GM12878 (cell line): Measurements from ENCODE around the gene VPS29.

Experiments
- CHD4 ChIP-seq: fragments of 200-600 bp; sonication (generic); IDR thresholded peaks from 2 replicates; pipeline ENCODE4 v1.6.1; 2016; ENCODE audit warnings: mild to moderate bottlenecking
- FOXK2 ChIP-seq: fragments of 450-650 bp; IDR thresholded peaks from 2 replicates; pipeline ENCODE4 v1.6.1; 2017; ENCODE audit warnings: mild to moderate bottlenecking, moderate library complexity
- IKZF1 ChIP-seq: fragments of 450-650 bp; conservative IDR thresholded peaks from 2 replicates; pipeline ENCODE4 v1.6.1; 2017; ENCODE audit warnings: antibody characterized with exemption, mild to moderate bottlenecking
- KDM1A ChIP-seq: fragments of 200-600 bp; sonication (generic); IDR thresholded peaks from 2 replicates; pipeline ENCODE4 v1.6.1; 2016; ENCODE audit warnings: borderline replicate concordance
- NFYB ChIP-seq: IDR thresholded peaks from 2 replicates; pipeline ENCODE4 v1.6.1; 2011; ENCODE audit warnings: low read depth, mild to moderate bottlenecking, low read length, improper control_type of control experiment, moderate library complexity; ENCODE audit not compliant: insufficient read depth
- NR2F1 ChIP-seq: fragments of 450-650 bp; conservative IDR thresholded peaks from 2 replicates; pipeline ENCODE4 v1.6.1; 2017; ENCODE audit warnings: mild to moderate bottlenecking
- POLR2A ChIP-seq: IDR thresholded peaks from 2 replicates; pipeline ENCODE4 v1.6.1; 2011; ENCODE audit warnings: low read depth, mild to moderate bottlenecking, low read length
- RCOR1 ChIP-seq: conservative IDR thresholded peaks from 2 replicates; pipeline ENCODE4 v1.6.1; 2012; ENCODE audit warnings: low read depth, low read length, improper control_type of control experiment
- REST ChIP-seq: IDR thresholded peaks from 2 replicates; pipeline ENCODE4 v1.6.1; 2012; ENCODE audit warnings: mild to moderate bottlenecking, low read depth, low read length
- TAF1 ChIP-seq: IDR thresholded peaks from 2 replicates; pipeline ENCODE4 v1.6.1; 2011; ENCODE audit warnings: mild to moderate bottlenecking, low read depth, low read length, borderline replicate concordance
- YY1 ChIP-seq: IDR thresholded peaks from 2 replicates; pipeline ENCODE4 v1.6.1; 2011; ENCODE audit warnings: low read depth, mild to moderate bottlenecking, low read length
- ZNF274 ChIP-seq: IDR thresholded peaks from one replicate; pipeline ENCODE4 v1.8.0; 2011; ENCODE audit not compliant: insufficient read length, insufficient read depth
- TF ChIP-seq, protein P1 (sequence below), 3 experiments: IDR thresholded peaks in 2 of 3; conservative IDR thresholded peaks in 1 of 3; 2 replicates each; pipeline ENCODE4 v1.5.1; 2011; ENCODE audit warnings: low read depth in 3 of 3, low read length in 3 of 3, mild to moderate bottlenecking in 3 of 3, control low read depth in 2 of 3, moderate library complexity in 2 of 3, inconsistent platforms in 1 of 3, mixed read lengths in 1 of 3; ENCODE audit not compliant: control insufficient read depth in 2 of 3, insufficient read depth in 1 of 3; ENCODE audit errors: extremely low read depth in 1 of 3
- TF ChIP-seq, protein P2 (sequence below): IDR thresholded peaks from 2 replicates; pipeline ENCODE4 v1.6.1; 2011; ENCODE audit warnings: mild to moderate bottlenecking, low read depth, low read length, moderate library complexity; ENCODE audit not compliant: insufficient replicate concordance

DNA sequence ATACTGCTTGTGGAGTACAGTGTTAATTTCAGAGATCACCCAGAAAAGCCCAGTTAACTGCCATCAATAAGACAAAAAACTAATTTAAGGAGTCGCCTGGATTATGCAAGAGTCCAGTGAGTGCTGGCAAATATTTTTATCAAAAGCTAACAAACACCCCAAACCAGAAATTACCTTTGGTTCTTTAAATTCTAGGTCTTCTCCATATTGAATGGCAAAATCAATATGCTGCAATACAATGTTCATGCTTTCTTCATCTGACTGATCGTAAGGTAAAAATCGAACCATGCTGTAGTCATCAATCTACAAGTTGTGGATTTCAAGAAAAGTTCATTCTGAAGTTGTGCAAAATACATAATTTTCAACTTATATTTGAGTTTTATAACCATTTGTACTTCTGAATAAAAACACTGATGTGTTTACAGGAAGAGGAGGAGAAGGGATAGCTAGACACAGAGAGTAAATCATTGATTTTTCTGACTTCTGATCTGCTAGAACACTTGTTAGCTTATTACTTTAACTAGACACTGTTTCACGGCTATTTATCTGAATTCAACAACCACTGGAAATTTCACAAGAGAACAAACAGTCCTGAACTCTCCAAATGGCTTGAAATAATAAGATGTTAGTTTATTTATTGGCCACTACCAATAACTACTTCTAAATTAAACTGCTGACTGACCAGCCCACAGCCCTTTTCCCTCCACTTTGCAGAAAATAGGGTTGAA is 48.2 kb downstream of the VPS29 start:
- no peak for TF ChIP-seq POLR2A
- no peak for TF ChIP-seq NFYB
- no peak for TF ChIP-seq REST
- no peak for TF ChIP-seq ZNF274
- no peak for TF ChIP-seq NR2F1
- TF ChIP-seq, protein P1, sequence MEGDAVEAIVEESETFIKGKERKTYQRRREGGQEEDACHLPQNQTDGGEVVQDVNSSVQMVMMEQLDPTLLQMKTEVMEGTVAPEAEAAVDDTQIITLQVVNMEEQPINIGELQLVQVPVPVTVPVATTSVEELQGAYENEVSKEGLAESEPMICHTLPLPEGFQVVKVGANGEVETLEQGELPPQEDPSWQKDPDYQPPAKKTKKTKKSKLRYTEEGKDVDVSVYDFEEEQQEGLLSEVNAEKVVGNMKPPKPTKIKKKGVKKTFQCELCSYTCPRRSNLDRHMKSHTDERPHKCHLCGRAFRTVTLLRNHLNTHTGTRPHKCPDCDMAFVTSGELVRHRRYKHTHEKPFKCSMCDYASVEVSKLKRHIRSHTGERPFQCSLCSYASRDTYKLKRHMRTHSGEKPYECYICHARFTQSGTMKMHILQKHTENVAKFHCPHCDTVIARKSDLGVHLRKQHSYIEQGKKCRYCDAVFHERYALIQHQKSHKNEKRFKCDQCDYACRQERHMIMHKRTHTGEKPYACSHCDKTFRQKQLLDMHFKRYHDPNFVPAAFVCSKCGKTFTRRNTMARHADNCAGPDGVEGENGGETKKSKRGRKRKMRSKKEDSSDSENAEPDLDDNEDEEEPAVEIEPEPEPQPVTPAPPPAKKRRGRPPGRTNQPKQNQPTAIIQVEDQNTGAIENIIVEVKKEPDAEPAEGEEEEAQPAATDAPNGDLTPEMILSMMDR (IDR thresholded peaks at IDR 0.05 in 2 of 3, conservative IDR thresholded peaks at IDR 0.05 in 1 of 3; ENCODE audit: control insufficient read depth in 2 of 3, extremely low read depth in 1 of 3, insufficient read depth in 1 of 3, low read depth in 3 of 3, low read length in 3 of 3), result no peak
- TF ChIP-seq, protein P2, sequence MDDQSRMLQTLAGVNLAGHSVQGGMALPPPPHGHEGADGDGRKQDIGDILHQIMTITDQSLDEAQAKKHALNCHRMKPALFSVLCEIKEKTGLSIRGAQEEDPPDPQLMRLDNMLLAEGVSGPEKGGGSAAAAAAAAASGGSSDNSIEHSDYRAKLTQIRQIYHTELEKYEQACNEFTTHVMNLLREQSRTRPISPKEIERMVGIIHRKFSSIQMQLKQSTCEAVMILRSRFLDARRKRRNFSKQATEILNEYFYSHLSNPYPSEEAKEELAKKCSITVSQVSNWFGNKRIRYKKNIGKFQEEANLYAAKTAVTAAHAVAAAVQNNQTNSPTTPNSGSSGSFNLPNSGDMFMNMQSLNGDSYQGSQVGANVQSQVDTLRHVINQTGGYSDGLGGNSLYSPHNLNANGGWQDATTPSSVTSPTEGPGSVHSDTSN, result no peak
- no peak for TF ChIP-seq IKZF1
- TF ChIP-seq FOXK2, result no peak
- no peak for TF ChIP-seq CHD4
- no peak for TF ChIP-seq TAF1
- TF ChIP-seq RCOR1, result no peak
- no peak for TF ChIP-seq YY1
- TF ChIP-seq KDM1A, result no peak
